ENCODE results near the gene THSD7B.

THSD7B gene

GRCh38 chr2:137508739-137509384 lies 743.5 kb downstream of the THSD7B start:
- in situ Hi-C loops (cut with MboI; ENCODE audit: low sequenced_read_pairs, unreplicated experiment): no loop called here
- DNase-seq (ENCODE audit: low spot score): no peak
- TF ChIP-seq, protein P1, sequence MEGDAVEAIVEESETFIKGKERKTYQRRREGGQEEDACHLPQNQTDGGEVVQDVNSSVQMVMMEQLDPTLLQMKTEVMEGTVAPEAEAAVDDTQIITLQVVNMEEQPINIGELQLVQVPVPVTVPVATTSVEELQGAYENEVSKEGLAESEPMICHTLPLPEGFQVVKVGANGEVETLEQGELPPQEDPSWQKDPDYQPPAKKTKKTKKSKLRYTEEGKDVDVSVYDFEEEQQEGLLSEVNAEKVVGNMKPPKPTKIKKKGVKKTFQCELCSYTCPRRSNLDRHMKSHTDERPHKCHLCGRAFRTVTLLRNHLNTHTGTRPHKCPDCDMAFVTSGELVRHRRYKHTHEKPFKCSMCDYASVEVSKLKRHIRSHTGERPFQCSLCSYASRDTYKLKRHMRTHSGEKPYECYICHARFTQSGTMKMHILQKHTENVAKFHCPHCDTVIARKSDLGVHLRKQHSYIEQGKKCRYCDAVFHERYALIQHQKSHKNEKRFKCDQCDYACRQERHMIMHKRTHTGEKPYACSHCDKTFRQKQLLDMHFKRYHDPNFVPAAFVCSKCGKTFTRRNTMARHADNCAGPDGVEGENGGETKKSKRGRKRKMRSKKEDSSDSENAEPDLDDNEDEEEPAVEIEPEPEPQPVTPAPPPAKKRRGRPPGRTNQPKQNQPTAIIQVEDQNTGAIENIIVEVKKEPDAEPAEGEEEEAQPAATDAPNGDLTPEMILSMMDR (IDR thresholded peaks at IDR 0.05; ENCODE audit: borderline replicate concordance, control extremely low read depth, extremely low read depth, insufficient read depth, missing control alignments): no peak

DNA sequence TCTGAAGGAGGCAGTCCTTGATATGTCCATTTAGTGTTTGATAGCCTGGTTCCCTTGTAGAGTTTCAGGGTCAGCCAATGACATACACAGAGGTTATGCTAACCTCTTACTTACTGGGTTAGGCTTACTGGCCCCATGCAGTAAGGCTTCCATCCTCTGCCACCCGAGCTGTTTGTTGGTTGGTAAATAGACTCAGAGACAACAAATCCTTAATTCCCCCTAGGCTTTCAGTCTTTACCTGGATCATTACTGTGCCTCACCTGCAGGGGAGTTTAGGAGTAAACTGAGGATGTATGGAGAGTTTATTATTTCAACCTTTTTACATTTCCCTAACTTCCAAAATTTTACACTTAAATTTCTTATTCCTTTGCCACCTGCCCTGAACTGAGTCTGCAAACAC lies 746.2 kb downstream of the THSD7B start:
- DNase-seq (ENCODE audit: low spot score): no peak
- TF ChIP-seq, protein P1 (IDR thresholded peaks at IDR 0.05; ENCODE audit: borderline replicate concordance, control extremely low read depth, extremely low read depth, insufficient read depth, missing control alignments): no peak
- in situ Hi-C loops (cut with MboI; ENCODE audit: low sequenced_read_pairs, unreplicated experiment): no loop called here

GRCh38 chr2:137521653-137522619 lies 756.6 kb downstream of the THSD7B start:
- TF ChIP-seq, protein P1 (IDR thresholded peaks at IDR 0.05; ENCODE audit: borderline replicate concordance, control extremely low read depth, extremely low read depth, insufficient read depth, missing control alignments): no peak
- in situ Hi-C loops (cut with MboI; ENCODE audit: low sequenced_read_pairs, unreplicated experiment): no loop called here
- DNase-seq (ENCODE audit: low spot score): no peak

DNA sequence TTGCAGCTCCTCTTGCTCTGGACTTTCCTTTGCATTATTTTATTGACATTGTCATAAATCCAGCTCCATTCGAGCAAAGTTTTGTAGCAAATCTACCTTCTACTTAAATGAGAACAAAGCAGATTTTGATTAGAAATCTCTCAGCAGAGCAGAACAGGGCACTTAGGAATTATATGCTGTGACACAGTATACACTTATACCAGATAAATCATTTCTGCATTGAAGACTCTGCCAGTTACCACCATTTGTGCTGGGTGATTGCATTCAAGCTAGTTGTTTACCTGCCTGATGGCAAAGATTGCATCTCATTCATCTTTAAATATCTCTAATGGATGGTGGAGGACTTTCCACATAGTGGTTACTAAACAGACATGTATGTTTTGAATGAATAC lies 757.3 kb downstream of the THSD7B start:
- in situ Hi-C loops (cut with MboI; ENCODE audit: low sequenced_read_pairs, unreplicated experiment): no loop called here
- TF ChIP-seq, protein P1 (IDR thresholded peaks at IDR 0.05; ENCODE audit: borderline replicate concordance, control extremely low read depth, extremely low read depth, insufficient read depth, missing control alignments): no peak
- DNase-seq (ENCODE audit: low spot score): no peak

- in situ Hi-C loops (cut with MboI; ENCODE audit: low sequenced_read_pairs, unreplicated experiment): no loop called here
- TF ChIP-seq, protein P1 (IDR thresholded peaks at IDR 0.05; ENCODE audit: borderline replicate concordance, control extremely low read depth, extremely low read depth, insufficient read depth, missing control alignments): no peak
- DNase-seq (ENCODE audit: low spot score): no peak
These were observed 758.6 kb downstream of the THSD7B start for GRCh38 chr2:137523931-137524330.

DNA sequence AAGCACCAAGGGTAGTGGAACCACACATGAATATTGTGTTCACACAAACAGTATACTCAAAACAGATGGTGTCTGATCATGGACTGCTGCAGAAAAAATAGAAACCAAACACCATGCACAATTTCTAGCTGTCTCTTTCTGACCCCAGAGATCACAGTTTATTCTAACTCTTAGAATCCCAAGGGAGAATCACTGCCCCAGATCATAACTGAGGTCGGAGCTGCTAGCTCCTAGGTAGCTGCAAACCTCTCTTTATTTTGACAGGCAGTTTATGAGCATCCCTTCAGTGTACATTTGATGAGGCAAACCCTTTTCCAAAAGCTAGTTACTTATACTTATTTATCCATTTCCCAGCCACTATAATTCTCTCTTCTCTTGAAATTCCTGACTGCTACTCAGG lies 759.8 kb downstream of the THSD7B start:
- DNase-seq (ENCODE audit: low spot score): no peak
- in situ Hi-C loops (cut with MboI; ENCODE audit: low sequenced_read_pairs, unreplicated experiment): no loop called here
- TF ChIP-seq, protein P1 (IDR thresholded peaks at IDR 0.05; ENCODE audit: borderline replicate concordance, control extremely low read depth, extremely low read depth, insufficient read depth, missing control alignments): no peak

All from GM13976 (cell line).